Stomach (tissue), 9 donors: ENCODE measurements around the gene MASTL. TPM values are rescaled to one million over a fixed set of nuclear protein-coding genes. Genes with fewer than 3 reads are reported as not detected.

Experiments used
- DNase-seq, 2 donors: peaks; one replicate each; pipeline versions ENCODE4 v3.0.0 to v3.0.0-alpha.2; 2013 to 2019
- H3K27ac ChIP-seq, 5 donors: fragments of 200-600 bp in 4 of 5; sonication (generic) in 4 of 5; one replicate each; pipeline ENCODE4 v1.5.1; 2013 to 2019; ENCODE audit warnings: mild to moderate bottlenecking in 1 of 5, moderate library complexity in 1 of 5
- H3K27me3 ChIP-seq, 3 donors: fragments of 200-600 bp; sonication (generic); one replicate each; pipeline ENCODE4 v1.5.1; 2017 to 2019; ENCODE audit warnings: mixed run types in 1 of 3
- H3K36me3 ChIP-seq, 4 donors: fragments of 200-600 bp; sonication (generic); 1 replicate in 3 of 4; 2 replicates in 1 of 4; pipeline ENCODE4 v1.5.1; 2016 to 2019
- H3K4me1 ChIP-seq, 4 donors: fragments of 200-600 bp; sonication (generic); one replicate each; pipeline ENCODE4 v1.5.1; 2016 to 2019
- H3K4me3 ChIP-seq, 4 donors: fragments of 200-600 bp; sonication (generic) in 3 of 4; one replicate each; pipeline ENCODE4 v1.5.1; 2016 to 2019; ENCODE audit warnings: mild to moderate bottlenecking in 1 of 4
- H3K9me3 ChIP-seq, 4 donors: fragments of 200-600 bp; sonication (generic); one replicate each; pipeline ENCODE4 v1.5.1; 2016 to 2019
- CTCF ChIP-seq, 7 experiments: fragments of 450-650 bp in 4 of 7; fragments of 200-600 bp in 3 of 7; sonication (generic) in 3 of 7; IDR thresholded peaks; one replicate each; pipeline ENCODE4 v1.5.1; 2016 to 2019; ENCODE audit warnings: antibody characterized with exemption in 7 of 7, control low read depth in 2 of 7, mild to moderate bottlenecking in 1 of 7
- EP300 ChIP-seq: sonication (generic); formaldehyde crosslinking; IDR thresholded peaks from one replicate; pipeline ENCODE4 v1.6.1; 2017; ENCODE audit warnings: antibody characterized with exemption
- POLR2A ChIP-seq, 4 donors: fragments of 450-650 bp; IDR thresholded peaks; one replicate each; pipeline ENCODE4 v1.6.1; 2016; ENCODE audit warnings: antibody characterized with exemption in 4 of 4, control low read depth in 2 of 4, mild to moderate bottlenecking in 1 of 4, moderate library complexity in 1 of 4
- POLR2AphosphoS5 ChIP-seq, 3 donors: sonication (generic); formaldehyde crosslinking; IDR thresholded peaks; one replicate each; pipeline ENCODE4 v1.6.1; 2016; ENCODE audit warnings: antibody characterized with exemption in 3 of 3
- WGBS, 5 donors: extraction: QIAGEN DNeasy Blood & Tissue Kit in 3 of 5; methylation state at CpG; one replicate each; pipeline versions ENCODE4 v1.1.5 to v1.1.7; 2013 to 2018; 5-methylcytosine and 5-hydroxymethylcytosine counted together
- intact Hi-C: fragments of 100-400 bp; cut with DNase I; formaldehyde crosslinking; loops from one replicate; pipeline ENCODE4 v1.15.1; 2023; ENCODE audit warnings: low total_unique reads
- polyA plus RNA-seq, 3 donors: library from polyadenylated mRNA; stranded (reverse); fragments of 200-250 nt; gene quantifications; one replicate each; pipeline ENCODE4 v1.2.3, GENCODE V29; 2013
- total RNA-seq, 5 donors: library from RNA; depleted of rRNA; stranded (reverse); fragments of >200 nt; gene quantifications; one replicate each; pipeline versions ENCODE4 v1.1.0 to v1.2.3, GENCODE V29; 2014 to 2016
- donor health status: healthy with polysubstance abuse.
- donor health status: Bipolar disorder and iron deficiency.
- donor health status: healthy.

The MASTL gene
- total and polyA plus RNA-seq, 8 donors, result 2.9 to 16.7 (median 5.4) TPM

GRCh38 chr10:27143686-27144085, 11.5 kb upstream of the MASTL start:
- H3K27ac ChIP-seq, result no peak overlapping the region
- DNase-seq, result no peak
- WGBS, 5 donors, result 88 to 100% (median 89%) methylated on average over 1 of the region's 1 CpG
- intact Hi-C loops, result no loop called here
- TF ChIP-seq POLR2A (IDR thresholded peaks at IDR 0.05) (no peak), EP300 (no peak), CTCF (IDR thresholded peaks at IDR 0.05) (no peak), POLR2AphosphoS5 (IDR thresholded peaks at IDR 0.05) (no peak)
- H3K27me3 ChIP-seq, result no peaks in the 10 kb centered on the region
- H3K4me3 ChIP-seq, result no peak overlapping the region
- H3K36me3 ChIP-seq, result peaks cover 22 to 100% (median 97%) of the 10 kb centered on the region in 4 donors
- no peaks in the 10 kb centered on the region for H3K9me3 ChIP-seq
- peaks cover 0 to 7% (median 0%) of the 10 kb centered on the region in 4 donors for H3K4me1 ChIP-seq

- intact Hi-C loops, result no loop called here
- TF ChIP-seq EP300, result no peak
- Histone ChIP-seq H3K4me3 (no peak overlapping the region), H3K4me1 (peaks cover 0 to 20% (median 4%) of the 10 kb centered on the region in 4 donors), H3K36me3 (peaks cover 22 to 80% (median 80%) of the 10 kb centered on the region in 4 donors), H3K9me3 (no peaks in the 10 kb centered on the region), H3K27me3 (no peaks in the 10 kb centered on the region), H3K27ac (no peak overlapping the region)
- DNase-seq, result no peak
Observed at GRCh38 chr10:27145937-27146336, 9.2 kb upstream of the MASTL start.

- H3K27ac ChIP-seq, result no peak overlapping the region
- H3K9me3 ChIP-seq, result no peaks in the 10 kb centered on the region
- H3K4me3 ChIP-seq, result no peak overlapping the region
- H3K36me3 ChIP-seq, result peaks cover 16 to 63% (median 62%) of the 10 kb centered on the region in 4 donors
- no peaks in the 10 kb centered on the region for H3K27me3 ChIP-seq
- H3K4me1 ChIP-seq, result peaks cover 7 to 33% (median 17%) of the 10 kb centered on the region in 4 donors
- 77 to 87% (median 83%) methylated on average over 5 of the region's 5 CpGs for WGBS, 5 donors
- no peak for DNase-seq
- intact Hi-C loops, result no loop called here
- TF ChIP-seq POLR2A (IDR thresholded peaks at IDR 0.05) (no peak), CTCF (IDR thresholded peaks at IDR 0.05) (no peak), POLR2AphosphoS5 (IDR thresholded peaks at IDR 0.05) (no peak), EP300 (no peak)
Observed at GRCh38 chr10:27147701-27148100, 7.5 kb upstream of the MASTL start.

GRCh38 chr10:27150261-27150660, 4.9 kb upstream of the MASTL start:
- 76 to 88% (median 79%) methylated on average over 1 of the region's 1 CpG for WGBS, 5 donors

More at GRCh38 chr10:27150261-27150660, 4.9 kb upstream of the MASTL start:
- intact Hi-C loops, result no loop called here
- Histone ChIP-seq H3K4me1 (peaks cover 11 to 41% (median 23%) of the 10 kb centered on the region in 4 donors), H3K36me3 (peaks cover 8 to 37% (median 36%) of the 10 kb centered on the region in 4 donors), H3K9me3 (no peaks in the 10 kb centered on the region), H3K27me3 (no peaks in the 10 kb centered on the region), H3K4me3 (no peak overlapping the region), H3K27ac (no peak overlapping the region)
- DNase-seq, result no peak
- TF ChIP-seq EP300 (no peak), POLR2AphosphoS5 (IDR thresholded peaks at IDR 0.05) (no peak), CTCF (IDR thresholded peaks at IDR 0.05) (no peak), POLR2A (IDR thresholded peaks at IDR 0.05) (no peak)
